HepG2 (cell line): Measurements from ENCODE around the gene CITED4.

ENCODE experiments used
- BCL3 ChIP-seq: sonication (generic); formaldehyde crosslinking; IDR thresholded peaks from 2 replicates; pipeline ENCODE4 v1.5.1; 2020; ENCODE audit warnings: mild to moderate bottlenecking, missing genetic modification reagents, moderate library complexity
- CTCF ChIP-seq: sonication (generic); formaldehyde crosslinking; IDR thresholded peaks from 2 replicates; pipeline ENCODE4 v1.5.0; 2020; ENCODE audit warnings: mild to moderate bottlenecking, missing genetic modification reagents, moderate library complexity
- FOXC1 ChIP-seq: sonication (generic); formaldehyde crosslinking; IDR thresholded peaks from 2 replicates; pipeline ENCODE4 v1.8.0; 2022; ENCODE audit warnings: mild to moderate bottlenecking, missing genetic modification reagents, borderline replicate concordance
- POLR2AphosphoS2 ChIP-seq: IDR thresholded peaks from 2 replicates; pipeline ENCODE4 v1.6.1; 2011; ENCODE audit warnings: low read depth, low read length, improper control_type of control experiment
- TF ChIP-seq, protein P1 (sequence below): sonication (generic); formaldehyde crosslinking; IDR thresholded peaks from 2 replicates; pipeline ENCODE4 v1.8.0; 2022; ENCODE audit warnings: low read depth, missing genetic modification reagents

- peak; percentile 89 for TF ChIP-seq CTCF (CRISPR knock-in tag)
- TF ChIP-seq, protein P1, sequence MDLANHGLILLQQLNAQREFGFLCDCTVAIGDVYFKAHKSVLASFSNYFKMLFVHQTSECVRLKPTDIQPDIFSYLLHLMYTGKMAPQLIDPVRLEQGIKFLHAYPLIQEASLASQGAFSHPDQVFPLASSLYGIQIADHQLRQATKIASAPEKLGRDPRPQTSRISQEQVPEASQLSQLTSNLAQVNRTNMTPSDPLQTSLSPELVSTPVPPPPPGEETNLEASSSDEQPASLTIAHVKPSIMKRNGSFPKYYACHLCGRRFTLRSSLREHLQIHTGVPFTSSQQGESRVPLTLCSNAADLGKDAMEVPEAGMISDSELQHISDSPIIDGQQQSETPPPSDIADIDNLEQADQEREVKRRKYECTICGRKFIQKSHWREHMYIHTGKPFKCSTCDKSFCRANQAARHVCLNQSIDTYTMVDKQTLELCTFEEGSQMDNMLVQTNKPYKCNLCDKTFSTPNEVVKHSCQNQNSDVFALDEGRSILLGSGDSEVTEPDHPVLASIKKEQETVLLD (CRISPR knock-in tag): no peak
- 0 out of 2 replicates have a peak, but pooled peaks have one; percentile 76 for TF ChIP-seq POLR2AphosphoS2
- TF ChIP-seq BCL3: no peak
- 0 out of 2 replicates have a peak, but pooled peaks have one; percentile 16 for TF ChIP-seq FOXC1
Measured at GRCh38 chr1:40862008-40862863, at the start of gene CITED4.
